DMS79 treated with DMSO at 0.1 percent for 48 hours (cell line): ENCODE measurements around the gene APLF.
"Not testable (repeated sequence)": the region's sequence is repeated elsewhere in the genome, so short reads cannot be mapped to it uniquely, and the experiment has no call there.

ENCODE experiments used
- DNase-seq: peaks from one replicate; lab custom pipeline; 2025; lab: John Stamatoyannopoulos, UW

APLF gene

DNA sequence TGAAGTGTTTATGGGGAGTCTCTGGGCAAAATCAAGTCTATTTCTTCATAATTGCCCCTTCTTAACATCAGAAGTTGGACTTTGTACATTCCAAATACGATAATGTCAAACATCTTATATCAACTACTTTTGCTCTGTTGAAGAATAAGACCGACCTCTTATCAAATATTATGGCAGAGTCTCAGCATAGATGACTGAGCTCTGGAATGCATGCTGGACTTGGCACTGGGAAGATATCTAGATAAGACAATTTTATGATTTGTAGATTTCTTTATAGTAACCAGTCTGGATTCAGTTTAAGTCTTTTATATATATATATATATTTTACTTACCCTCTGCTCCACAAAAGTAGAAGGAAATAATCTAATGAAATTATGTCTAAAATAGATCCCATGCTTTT lies 8.2 kb downstream of the APLF start:
- no peak for DNase-seq

DNA sequence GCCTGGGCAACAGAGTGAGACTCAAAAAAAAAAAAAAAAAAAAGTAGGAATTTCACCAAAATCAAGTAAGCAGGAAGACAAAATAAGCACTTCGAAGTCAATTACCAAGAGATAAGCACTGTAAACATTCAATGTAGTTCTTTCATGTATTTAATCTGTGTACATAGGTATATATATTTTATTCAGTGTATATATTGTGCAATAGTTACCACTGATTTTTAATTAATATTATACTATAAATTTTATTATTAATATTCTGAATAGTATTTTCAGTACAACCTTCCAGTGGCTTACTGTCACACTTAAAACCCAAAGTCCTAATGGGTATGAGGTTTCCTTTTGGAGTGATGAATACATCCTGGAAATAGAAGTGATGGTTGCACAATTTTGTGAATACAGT lies 9.1 kb downstream of the APLF start:
- no peak for DNase-seq

DNA sequence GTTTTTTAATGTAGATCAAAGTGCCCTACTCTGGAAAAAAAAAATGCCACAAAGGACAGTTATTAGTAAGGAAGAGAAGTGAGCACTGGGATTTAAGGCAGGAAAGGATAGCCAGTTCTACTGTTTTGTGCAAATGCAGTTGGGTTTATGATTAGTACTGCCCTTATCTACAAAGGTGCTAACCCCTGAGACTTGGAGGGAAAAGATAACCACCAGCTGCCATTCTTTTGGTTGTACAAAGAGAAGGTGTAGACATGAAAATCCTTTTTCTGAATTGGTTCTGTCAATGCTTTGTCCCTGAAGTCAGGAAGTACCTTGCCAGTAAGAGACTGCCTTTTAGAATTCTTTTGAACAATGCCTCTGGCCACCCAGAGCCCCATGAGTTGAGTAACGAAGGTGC lies 11.3 kb downstream of the APLF start:
- DNase-seq, result no peak

DNA sequence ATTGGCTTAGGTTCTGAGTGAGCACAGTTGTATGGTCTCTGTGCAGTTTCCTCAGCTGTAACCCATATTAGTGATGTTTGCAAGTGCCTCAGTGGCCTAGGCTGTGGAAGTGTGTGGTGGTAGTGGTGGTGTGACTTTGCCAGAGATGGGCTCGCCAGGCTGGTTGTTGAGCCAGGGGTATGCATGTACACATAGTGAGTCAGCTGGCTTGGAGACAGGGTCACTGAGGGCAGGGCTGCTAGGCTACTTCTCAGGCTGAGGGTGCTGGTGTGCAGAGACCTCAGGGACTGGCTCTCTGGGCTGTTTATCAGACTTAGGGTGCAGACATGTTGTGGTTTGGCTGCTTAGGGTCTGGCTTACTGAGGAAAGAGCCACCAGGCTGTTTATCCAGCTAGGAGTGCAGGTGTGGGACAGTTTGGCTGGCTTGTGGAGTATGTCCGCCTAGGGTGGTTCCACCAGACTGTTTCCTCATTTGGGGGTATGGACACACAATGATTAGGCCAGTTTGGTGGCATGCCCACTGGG lies 15.0 kb downstream of the APLF start:
- DNase-seq, result no peak

DNA sequence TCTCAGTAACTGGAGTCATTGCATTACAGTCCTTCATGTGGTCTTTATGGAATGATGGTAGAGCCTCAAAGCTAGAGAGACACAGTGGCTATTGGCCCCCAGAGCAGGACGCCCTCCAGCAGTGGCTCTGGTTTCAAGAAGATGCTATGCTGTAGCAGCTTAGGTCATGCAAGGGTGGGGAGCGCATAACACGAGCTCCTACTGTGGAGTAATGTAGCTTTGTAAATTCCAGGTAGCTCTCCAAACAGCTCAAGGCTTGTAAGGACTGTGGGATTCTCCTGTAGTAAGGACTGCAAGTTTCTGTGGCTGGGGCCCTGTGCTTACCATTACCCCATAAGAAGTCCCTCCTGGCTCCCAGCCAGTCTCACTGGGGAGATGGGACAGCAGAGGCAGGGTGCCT lies 15.6 kb downstream of the APLF start:
- DNase-seq, result no peak

DNA sequence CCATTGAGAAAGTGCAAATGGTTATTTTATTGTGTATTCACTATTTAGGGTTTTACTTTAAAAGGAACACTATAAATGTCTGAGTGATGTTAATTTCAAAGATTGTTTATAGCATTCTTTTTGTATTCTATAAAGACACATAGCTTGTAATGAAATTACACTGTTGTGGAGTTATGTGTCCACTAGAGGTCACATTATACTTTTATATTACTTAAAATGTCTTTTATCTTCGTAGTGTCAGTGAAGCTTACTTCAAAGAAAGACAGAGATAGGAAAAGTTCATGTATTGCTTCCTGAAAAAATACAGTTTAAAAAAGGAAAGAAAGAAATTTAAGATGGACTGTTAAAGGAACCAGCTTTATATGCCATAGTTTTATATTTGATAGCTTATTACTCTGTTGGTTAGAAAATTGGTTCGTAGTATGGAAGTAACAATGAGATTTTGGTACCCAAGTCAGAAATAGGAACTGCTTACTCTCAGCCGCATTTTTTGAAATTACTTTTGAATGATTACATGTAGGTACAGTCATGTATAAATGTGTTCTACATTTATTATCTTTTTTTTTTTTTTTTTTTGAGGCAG lies 20.5 kb downstream of the APLF start:
- DNase-seq, result no peak

DNA sequence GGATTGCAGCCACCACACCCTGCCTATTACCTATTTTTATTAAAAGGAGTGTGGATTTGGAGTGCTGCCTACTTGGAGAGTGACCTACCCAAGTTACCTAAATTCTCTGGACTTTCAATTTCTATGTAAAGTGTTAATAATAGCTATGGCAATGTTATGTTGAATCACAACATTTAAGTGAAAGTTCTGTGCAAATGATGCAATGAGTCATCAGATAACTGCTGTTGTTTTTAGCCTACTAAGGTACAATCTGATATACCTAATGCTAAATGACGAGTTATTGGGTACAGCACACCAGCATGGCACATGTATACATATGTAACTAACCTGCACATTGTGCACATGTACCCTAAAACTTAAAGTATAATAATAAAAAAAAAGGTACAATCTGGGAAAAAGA lies 21.2 kb downstream of the APLF start:
- not testable (repeated sequence) for DNase-seq

DNA sequence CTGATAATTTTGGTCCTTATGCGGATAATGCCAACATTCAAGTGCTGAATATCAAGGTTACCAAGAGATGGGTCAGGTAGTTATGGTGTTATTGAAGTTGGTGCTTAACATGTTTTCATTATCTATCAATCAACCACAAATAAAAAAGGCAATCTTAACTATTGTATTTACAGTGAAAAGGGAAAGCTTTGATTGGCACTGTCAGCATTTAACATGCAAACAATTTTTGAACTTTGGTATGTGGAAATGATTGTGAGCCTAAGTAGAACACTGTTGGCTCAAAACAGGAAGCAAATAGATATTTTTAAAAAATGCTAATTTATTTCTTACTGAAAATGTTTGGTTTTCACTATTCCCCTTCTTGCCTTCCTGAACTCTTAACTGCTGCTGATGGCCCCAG lies 21.9 kb downstream of the APLF start:
- no peak for DNase-seq

DNA sequence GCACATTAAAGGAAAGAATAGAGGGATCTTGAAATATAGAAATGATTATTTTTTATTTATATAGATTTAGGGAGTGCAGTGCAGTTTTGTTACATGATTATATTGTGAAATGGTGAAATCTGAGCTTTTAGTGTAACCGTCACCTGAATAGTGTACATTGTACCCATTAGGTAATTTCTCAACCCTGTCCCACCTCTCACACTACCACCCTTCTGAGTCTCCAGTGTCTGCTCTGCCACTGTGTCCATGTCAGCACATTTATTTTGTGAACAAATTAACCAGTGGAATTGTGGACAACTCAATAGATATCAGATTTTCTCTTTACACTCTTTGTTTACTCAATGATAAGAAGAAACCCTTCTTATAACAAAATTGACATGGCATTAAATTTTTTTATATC lies 24.2 kb downstream of the APLF start:
- no peak for DNase-seq

DNA sequence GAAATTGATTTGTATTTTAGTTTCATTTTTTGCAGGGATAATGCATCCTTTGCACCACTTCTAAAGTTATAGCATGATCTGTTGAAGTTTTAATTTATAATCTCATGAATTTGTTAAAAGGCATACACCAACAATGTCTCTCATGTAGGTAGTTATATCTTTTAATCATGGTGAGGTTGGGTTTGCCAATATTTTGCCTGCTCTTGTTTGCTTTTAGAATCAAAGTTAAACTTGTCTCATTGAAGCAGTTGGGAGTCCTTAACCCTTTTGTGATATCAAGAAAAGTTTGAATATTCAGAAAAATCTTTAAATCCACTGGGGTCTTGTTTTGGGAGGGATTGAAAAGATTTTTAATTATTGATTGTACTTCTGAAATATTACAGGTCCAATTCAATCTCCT lies 31.7 kb downstream of the APLF start:
- no peak for DNase-seq

DNA sequence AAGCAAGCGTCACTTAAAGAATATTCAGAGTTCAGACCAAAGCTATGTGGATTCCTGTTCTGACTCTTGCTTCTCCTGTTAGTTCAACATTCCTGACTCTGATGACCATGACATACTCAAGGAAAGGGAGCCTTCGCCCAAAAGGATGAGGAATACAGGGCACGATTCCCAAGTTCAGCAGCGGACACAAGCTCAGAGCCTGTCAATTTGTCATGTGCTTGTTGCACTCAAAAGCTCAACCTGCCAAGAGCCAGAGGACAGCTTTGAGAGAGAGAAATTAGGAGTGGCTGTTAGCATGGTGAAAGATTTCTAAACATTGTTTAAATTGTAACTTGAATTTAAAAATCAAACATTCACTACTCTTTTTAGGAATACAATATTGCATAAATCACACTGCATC lies 33.3 kb downstream of the APLF start:
- DNase-seq, result no peak

DNA sequence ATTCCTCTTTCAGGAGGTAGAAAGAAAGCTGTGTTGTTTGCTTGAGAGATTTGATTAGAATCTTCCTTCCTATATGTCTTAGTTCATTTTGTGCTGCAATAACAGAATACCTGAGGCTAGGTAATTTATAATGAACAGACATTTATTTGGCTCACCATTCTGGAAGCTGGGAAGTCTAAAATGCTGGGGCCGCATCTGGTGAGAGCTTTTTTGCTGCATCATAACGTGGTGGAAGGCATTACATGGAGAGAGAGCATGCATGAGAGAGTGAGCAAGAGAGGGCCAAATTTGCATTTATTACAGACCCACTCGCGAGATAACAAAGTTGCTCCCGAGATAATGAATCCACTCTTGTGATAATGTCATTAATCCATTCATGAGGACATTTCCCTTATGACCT lies 34.4 kb downstream of the APLF start:
- no peak for DNase-seq

DNA sequence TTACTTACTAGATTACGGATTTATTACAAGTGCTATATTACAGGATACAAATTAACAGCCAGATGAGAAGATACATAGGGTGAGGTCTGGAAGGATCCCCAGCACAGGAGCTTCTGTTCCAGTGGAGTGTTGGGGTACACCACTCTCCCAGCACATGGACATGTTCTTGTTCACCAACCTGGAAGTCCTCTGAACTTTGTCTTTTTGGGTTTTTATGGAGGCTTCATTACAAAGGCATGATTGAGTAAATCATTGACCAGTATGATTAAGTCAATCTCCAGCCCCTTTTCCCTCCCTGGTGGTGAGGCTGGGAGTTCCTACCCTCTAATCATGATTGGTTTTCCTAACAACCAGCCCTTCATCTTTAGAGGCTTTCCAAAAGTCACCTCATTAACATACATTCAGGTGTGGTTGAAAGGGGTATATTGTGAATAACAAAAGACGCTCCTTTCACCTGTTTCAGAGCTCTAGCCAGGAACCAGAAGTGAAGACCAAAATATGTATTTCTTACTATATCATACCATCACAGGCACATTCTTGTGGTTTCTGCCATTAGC lies 38.3 kb downstream of the APLF start:
- no peak for DNase-seq

DNA sequence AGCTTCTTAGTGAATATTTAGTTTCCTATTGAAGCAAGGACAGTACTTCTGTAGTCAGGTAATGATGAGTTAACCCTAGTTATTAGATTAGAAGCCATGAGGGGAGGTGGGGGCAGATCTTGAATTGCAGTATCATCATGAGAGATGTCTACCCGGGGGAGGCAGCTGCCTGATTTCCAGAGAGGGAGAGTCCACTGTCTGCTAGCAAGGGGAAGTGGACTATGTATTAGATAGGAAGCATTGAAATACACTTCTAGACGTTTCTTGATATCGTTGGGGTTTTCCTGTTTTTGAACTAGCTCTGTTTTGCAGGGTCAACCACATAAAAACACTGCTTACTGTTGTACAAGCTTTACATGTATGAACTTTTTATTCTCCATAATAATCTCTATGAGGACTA lies 38.8 kb downstream of the APLF start:
- no peak for DNase-seq

DNA sequence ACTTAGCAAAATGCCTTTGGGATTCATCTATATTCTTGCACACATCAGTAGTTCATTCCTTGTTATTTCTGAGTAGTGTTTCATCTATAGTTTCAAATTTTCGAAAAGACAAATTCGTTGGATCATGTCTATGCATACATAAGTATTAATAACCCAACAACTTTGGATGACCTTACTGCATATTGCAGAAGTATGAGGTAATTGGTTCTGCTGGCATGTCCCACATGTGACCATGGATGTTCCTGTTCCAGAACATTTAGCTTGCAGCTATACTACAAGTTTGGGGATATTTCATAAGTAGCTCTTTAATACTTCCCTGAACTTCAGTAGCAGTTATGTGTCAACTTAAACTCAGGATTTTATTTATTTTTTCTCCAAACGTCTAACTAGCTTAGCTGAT lies 44.9 kb downstream of the APLF start:
- DNase-seq, result no peak

DNA sequence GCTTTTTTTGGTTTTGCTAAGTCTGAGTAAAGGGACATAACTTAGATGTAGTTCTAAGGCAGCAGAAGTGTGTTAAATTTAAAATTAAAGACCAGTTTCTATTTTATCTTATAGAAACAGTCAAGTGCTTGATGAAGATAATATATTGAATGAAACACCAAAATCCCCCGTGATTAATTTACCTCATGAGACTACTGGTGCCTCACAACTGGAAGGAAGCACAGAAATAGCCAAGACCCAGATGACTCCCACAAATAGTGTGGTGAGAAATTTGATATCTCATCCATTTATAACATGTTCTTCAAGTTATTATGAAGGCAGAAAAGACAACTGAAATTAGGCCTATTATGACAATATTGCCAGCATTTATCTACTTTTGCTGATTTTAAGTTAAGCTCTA lies 45.6 kb downstream of the APLF start:
- no peak for DNase-seq

DNA sequence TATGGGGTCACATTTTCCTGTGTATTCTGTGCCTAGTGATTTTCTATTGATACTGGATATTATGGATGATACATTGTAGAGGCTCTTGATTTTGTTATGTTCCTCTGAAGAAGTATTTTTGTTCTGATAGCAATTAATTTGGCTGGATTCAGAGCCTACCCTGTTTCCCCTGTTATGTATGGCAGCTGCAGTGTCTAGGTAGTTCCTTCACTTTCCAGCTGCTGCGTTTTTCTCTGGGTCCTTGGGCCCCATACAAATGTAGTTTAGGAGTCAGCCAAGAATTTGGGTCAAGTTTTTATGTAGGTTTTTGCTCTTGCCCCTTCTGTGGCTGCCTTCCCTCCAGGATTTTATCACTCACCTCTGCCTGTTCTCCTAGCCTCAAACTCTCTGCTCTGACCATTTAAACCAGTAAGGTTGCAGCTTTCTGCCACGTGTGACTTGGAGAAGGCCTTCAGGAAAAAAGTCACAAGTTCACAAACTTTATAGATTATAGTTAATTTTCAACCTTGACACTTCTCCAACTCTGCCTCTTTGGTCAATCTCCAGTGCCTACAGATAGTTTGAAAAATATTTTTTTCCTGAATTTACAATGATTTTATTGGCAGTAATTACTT lies 47.0 kb downstream of the APLF start:
- no peak for DNase-seq

DNA sequence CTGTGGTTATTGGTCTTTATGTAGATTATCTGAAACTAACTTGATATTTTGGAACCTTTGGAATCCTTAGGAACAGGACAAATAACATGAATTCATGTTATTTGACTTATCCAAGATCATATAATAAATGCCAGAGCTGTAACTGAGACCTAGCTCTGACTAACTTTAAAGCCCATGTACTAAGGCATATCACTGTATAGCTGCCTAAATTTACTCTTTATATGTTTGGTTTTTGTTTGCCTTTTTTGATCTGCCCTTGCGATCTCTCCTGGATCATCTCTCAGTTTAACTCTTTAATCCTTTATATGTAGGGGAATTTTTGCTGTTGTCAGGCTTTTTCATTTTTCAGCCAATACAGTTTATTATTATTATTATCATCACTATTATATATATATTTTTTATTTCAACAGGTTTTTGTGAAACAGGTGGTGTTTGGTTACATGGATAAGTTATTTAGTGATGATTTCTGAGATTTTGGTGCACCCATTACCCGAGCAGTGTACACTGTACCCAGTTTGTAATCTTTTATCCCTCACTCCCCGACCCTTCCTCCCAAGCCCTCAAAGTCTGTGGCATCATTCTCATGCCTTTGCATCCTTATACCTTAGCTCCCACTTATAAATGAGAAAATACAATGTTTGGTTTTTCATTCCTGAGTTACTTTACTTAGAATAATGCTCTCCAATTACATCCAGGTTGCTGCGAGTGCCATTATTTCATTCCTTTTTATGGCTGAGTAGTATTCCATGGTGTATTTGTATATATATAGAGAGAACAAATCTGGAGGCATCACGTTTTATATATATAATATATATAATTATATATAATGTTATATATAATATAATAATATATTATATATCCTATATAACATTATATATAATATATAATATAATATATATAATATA lies 48.9 kb downstream of the APLF start:
- DNase-seq, result no peak

DNA sequence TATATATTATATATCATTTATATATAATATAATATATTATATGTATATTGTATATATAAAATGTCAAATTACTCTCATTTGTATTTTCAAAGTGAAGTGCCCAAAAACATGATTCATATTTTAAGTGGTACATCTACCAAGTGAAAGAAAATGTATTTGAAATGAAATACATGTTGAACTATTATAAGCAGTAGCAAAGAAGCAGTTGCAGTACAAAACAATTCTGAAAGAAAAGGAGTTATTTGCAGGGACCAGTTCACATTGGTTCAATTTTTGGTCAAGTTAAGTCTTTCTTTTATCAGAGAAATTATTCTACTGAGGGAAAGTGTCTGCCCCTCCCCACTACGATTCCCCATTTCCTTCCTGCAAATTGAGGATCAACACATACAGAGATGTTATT lies 51.9 kb downstream of the APLF start:
- DNase-seq, result no peak

DNA sequence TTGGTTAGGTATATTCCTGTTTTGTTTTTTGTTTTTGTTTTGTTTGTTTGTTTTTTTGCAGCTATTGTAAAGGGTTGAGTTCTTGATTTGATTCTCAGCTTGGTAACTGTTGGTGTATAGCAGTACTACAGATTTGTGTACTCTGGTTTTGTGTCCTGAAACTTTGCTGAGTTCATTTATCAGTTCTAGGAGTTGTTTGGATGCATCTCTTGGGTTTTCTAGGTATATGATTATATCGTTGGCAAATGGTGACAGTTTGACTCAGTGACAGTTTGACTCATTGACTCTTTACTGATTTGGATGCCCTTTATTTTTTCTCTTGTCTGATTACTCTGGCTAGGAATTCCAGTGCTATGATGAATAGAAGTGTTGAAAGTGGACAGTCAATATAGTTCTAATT lies 53.7 kb downstream of the APLF start:
- DNase-seq, result no peak

DNA sequence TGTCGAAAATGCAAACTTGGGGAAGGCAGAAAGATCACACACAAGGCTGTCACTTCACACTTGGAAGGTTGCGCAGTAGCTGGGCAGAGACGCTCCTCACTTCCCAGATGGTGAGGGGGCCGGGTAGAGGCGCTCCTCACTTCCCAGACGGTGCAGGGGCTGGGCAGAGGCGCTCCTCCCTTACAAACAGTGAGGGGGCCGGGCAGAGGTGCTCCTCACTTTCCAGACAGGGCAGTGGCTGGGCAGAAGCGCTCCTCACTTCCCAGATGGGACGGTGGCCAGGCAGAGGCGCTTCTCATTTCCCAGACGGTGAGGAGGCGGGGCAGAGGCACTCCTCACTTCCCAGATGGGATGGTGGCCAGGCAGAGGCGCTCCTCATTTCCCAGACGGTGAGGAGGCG lies 59.6 kb downstream of the APLF start:
- not testable (repeated sequence) for DNase-seq

DNA sequence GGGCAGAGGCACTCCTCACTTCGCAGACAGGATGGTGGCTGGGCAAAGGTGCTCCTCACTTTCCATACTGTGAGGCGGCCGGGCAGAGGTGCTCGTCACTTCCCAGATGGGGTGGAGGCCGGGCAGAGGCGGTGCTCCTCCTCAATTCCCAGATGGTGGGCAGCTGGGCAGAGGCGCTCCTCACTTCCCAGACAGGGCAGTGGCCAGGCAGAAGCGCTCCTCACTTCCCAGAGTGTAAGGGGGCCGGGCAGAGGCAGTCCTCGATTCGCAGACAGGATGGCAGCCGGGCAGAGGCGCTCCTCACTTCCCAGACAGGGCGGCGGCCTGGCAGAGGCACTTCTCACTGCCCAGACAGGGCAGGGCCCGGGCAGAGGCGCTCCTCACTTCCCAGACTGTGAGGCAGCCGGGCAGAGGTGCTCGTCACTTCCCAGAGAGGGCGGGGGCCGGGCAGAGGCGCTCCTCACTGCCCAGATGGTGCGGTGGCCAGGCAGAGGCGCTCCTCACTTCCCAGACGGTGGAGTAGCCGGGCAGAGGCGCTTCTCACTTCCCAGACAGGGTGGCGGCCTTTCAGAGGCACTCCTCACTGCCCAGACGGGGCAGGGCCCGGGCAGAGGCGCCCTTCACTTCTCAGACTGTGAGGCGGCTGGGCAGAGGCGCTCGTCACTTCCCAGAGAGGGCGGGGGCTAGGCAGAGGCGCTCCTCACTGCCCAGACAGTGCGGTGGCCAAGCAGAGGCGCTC lies 60.1 kb downstream of the APLF start:
- DNase-seq, result not testable (repeated sequence)
